ENCODE results near the gene SLC6A19. TPM values are rescaled to one million over a fixed set of nuclear protein-coding genes. Genes with fewer than 3 reads are reported as not detected.

Gene SLC6A19
- total RNA-seq, 1 donor from 2014 or later = 2.2 TPM

- H3K4me3 Mint-ChIP-seq (ENCODE audit: low read depth) = no peak overlapping the region
- TF ChIP-seq CTCF (IDR thresholded peaks at IDR 0.05; ENCODE audit: unreplicated experiment) = no peak
- peaks cover 1% of the 10 kb centered on the region for H3K4me1 Mint-ChIP-seq (ENCODE audit: low read depth)
- no peak overlapping the region for H3K27ac Mint-ChIP-seq
- H3K36me3 Mint-ChIP-seq (ENCODE audit: insufficient read depth) = no peaks in the 10 kb centered on the region
- no peak for DNase-seq (ENCODE audit: low spot score, unreplicated experiment)
- H3K27me3 Mint-ChIP-seq = no peaks in the 10 kb centered on the region
- no peaks in the 10 kb centered on the region for H3K9me3 Mint-ChIP-seq (ENCODE audit: low read depth)
Measured at GRCh38 chr5:1175801-1176472, 25.5 kb upstream of the SLC6A19 start.

GRCh38 chr5:1176473-1177391 lies 24.7 kb upstream of the SLC6A19 start:
- Mint-ChIP-seq H3K4me1 (ENCODE audit: low read depth) (peaks cover 6% of the 10 kb centered on the region), H3K36me3 (ENCODE audit: insufficient read depth) (no peaks in the 10 kb centered on the region), H3K27me3 (no peaks in the 10 kb centered on the region), H3K4me3 (ENCODE audit: low read depth) (no peak overlapping the region), H3K27ac (no peak overlapping the region), H3K9me3 (ENCODE audit: low read depth) (no peaks in the 10 kb centered on the region)
- no peak for DNase-seq (ENCODE audit: low spot score, unreplicated experiment)
- TF ChIP-seq CTCF (IDR thresholded peaks at IDR 0.05; ENCODE audit: unreplicated experiment) = no peak

GRCh38 chr5:1177826-1178528 lies 23.4 kb upstream of the SLC6A19 start:
- Mint-ChIP-seq H3K9me3 (ENCODE audit: low read depth) (no peaks in the 10 kb centered on the region), H3K36me3 (ENCODE audit: insufficient read depth) (no peaks in the 10 kb centered on the region), H3K4me1 (ENCODE audit: low read depth) (peaks cover 14% of the 10 kb centered on the region), H3K27ac (no peak overlapping the region), H3K4me3 (ENCODE audit: low read depth) (no peak overlapping the region), H3K27me3 (no peaks in the 10 kb centered on the region)
- TF ChIP-seq CTCF (IDR thresholded peaks at IDR 0.05; ENCODE audit: unreplicated experiment) = no peak
- DNase-seq (ENCODE audit: low spot score, unreplicated experiment) = no peak

GRCh38 chr5:1178529-1179382 lies 22.6 kb upstream of the SLC6A19 start:
- TF ChIP-seq CTCF (IDR thresholded peaks at IDR 0.05; ENCODE audit: unreplicated experiment) = no peak
- no peak overlapping the region for H3K4me3 Mint-ChIP-seq (ENCODE audit: low read depth)
- no peaks in the 10 kb centered on the region for H3K36me3 Mint-ChIP-seq (ENCODE audit: insufficient read depth)
- no peak overlapping the region for H3K27ac Mint-ChIP-seq
- H3K9me3 Mint-ChIP-seq (ENCODE audit: low read depth) = no peaks in the 10 kb centered on the region
- peaks cover 20% of the 10 kb centered on the region for H3K4me1 Mint-ChIP-seq (ENCODE audit: low read depth)
- H3K27me3 Mint-ChIP-seq = no peaks in the 10 kb centered on the region
- no peak for DNase-seq (ENCODE audit: low spot score, unreplicated experiment)
